ENCODE results near the gene CHRM4. TPM values are rescaled to one million over a fixed set of nuclear protein-coding genes. Genes with fewer than 3 reads are reported as not detected.

Gene CHRM4
- total RNA-seq, 1 experiment from 2014 or later, result not detected

DNA sequence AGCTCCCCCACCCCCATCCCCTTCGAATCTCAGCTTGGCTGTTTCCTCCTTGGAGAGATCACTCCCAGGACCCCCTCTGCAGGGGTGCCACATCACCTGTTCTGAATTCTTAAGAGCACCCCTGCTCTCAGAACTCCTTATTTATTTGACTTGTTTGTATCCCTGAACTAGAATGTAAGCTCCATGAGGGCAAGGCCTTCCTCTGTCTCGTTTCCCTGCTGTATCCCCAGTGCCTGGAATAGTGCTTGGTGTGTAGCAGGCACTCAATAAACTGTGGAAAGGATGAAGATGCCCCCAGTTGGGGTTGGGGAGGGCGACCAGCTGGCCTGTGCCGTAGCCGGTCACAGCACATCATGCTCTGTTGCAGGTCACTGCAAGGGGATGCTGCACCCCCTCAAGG lies 13.7 kb downstream of the CHRM4 start:
- no peaks in the 10 kb centered on the region for H3K9me3 Mint-ChIP-seq (ENCODE audit: low read depth, unreplicated experiment)
- CTCF ChIA-PET, result interaction anchor here (1.1 to 1.5 kb wide), 2 partner anchors 14 to 16 kb away, joined by 4 read pairs; partner anchors contain the start of gene CHRM4
- intact Hi-C loops (cut with micrococcal nuclease; ENCODE audit: unreplicated experiment), result no loop called here
- no peaks in the 10 kb centered on the region for H3K27me3 Mint-ChIP-seq (ENCODE audit: unreplicated experiment)
- no peak overlapping the region for H3K4me3 Mint-ChIP-seq (ENCODE audit: low read depth, unreplicated experiment)
- no peaks in the 10 kb centered on the region for H3K4me1 Mint-ChIP-seq (ENCODE audit: low read depth, unreplicated experiment)
- TF ChIP-seq, protein P1, sequence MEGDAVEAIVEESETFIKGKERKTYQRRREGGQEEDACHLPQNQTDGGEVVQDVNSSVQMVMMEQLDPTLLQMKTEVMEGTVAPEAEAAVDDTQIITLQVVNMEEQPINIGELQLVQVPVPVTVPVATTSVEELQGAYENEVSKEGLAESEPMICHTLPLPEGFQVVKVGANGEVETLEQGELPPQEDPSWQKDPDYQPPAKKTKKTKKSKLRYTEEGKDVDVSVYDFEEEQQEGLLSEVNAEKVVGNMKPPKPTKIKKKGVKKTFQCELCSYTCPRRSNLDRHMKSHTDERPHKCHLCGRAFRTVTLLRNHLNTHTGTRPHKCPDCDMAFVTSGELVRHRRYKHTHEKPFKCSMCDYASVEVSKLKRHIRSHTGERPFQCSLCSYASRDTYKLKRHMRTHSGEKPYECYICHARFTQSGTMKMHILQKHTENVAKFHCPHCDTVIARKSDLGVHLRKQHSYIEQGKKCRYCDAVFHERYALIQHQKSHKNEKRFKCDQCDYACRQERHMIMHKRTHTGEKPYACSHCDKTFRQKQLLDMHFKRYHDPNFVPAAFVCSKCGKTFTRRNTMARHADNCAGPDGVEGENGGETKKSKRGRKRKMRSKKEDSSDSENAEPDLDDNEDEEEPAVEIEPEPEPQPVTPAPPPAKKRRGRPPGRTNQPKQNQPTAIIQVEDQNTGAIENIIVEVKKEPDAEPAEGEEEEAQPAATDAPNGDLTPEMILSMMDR (IDR thresholded peaks at IDR 0.05; ENCODE audit: unreplicated experiment), result no peak
- H3K36me3 Mint-ChIP-seq (ENCODE audit: insufficient read depth, unreplicated experiment), result peaks cover 33% of the 10 kb centered on the region
- no peak overlapping the region for H3K27ac Mint-ChIP-seq (ENCODE audit: unreplicated experiment)
- no TSS peak for BruUV-seq (replicated peaks)
- DNase-seq, result no peak

DNA sequence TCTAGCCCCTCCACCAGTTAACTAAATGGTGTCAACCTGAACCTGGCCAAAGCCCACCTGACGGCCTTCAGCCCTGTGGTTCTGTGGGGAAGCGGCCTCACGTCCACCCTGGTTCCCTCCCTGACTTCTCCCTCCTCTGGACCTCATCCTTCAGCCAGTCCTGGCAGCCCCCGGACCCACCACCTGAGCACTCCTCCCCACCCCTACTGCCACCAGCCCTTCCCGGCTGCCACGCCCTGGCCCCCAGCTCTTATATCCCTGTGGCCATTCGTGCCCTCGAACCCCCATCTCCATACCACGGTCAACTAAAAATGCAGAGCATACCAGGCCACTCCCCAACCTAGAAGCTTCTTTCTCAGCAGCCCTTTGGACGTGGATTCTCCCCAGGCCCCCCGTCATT lies 14.3 kb downstream of the CHRM4 start:
- H3K4me3 Mint-ChIP-seq (ENCODE audit: low read depth, unreplicated experiment), result no peak overlapping the region
- no TSS peak for BruUV-seq (replicated peaks)
- H3K9me3 Mint-ChIP-seq (ENCODE audit: low read depth, unreplicated experiment), result no peaks in the 10 kb centered on the region
- no peak for DNase-seq
- intact Hi-C loops (cut with micrococcal nuclease; ENCODE audit: unreplicated experiment), result no loop called here
- no peaks in the 10 kb centered on the region for H3K27me3 Mint-ChIP-seq (ENCODE audit: unreplicated experiment)
- CTCF ChIA-PET, result interaction anchor here (1.1 kb wide), 1 partner anchor 16 kb away, joined by 4 read pairs; no protein-coding TSS in a partner anchor
- H3K4me1 Mint-ChIP-seq (ENCODE audit: low read depth, unreplicated experiment), result no peaks in the 10 kb centered on the region
- H3K36me3 Mint-ChIP-seq (ENCODE audit: insufficient read depth, unreplicated experiment), result peaks cover 37% of the 10 kb centered on the region
- TF ChIP-seq, protein P1 (IDR thresholded peaks at IDR 0.05; ENCODE audit: unreplicated experiment), result no peak
- H3K27ac Mint-ChIP-seq (ENCODE audit: unreplicated experiment), result no peak overlapping the region

DNA sequence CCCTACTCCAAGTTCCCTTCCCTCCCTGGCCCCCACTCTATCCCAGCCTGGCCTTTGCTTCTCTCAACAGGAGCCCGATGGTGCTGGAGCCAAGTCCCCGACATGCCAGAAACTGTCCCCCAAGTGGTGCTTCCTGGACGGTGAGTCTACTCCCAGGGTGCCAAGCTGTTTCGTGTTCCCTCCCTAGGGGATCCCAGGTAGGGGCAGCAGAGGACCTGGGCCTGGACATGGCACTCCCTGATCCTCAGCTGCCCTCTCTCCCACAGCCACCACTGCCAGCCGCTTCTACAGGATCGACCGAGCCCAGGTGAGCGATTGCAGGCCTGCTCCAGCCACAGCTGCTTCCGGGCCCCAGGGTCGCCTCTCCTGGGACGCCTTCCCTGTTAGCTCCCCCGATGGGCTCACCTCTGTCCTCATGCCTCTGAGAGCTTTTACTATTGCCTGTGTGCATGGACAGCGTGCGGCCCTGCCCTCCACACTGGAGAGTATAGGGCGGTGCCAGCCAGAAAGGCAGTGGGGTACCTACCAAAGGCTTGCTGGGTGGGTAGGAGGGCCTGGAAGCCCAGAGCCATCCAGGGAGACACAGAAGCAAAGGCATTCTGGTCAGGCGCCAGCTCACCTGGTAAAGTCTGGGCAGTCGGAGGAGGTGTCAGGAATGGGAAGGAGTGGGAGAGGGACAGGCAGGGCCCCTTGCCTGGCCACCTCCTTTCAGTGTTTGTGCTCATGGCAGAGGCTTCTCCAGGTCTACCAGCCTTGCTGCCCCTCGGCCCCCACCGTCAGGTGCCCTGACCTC lies 15.1 kb downstream of the CHRM4 start:
- H3K4me3 Mint-ChIP-seq (ENCODE audit: low read depth, unreplicated experiment), result no peak overlapping the region
- BruUV-seq (replicated peaks), result no TSS peak
- H3K27me3 Mint-ChIP-seq (ENCODE audit: unreplicated experiment), result no peaks in the 10 kb centered on the region
- no peak for DNase-seq
- CTCF ChIA-PET, result interaction anchor here (1.1 kb wide), 1 partner anchor 15 kb away, joined by 4 read pairs; no protein-coding TSS in a partner anchor
- intact Hi-C loops (cut with micrococcal nuclease; ENCODE audit: unreplicated experiment), result no loop called here
- H3K36me3 Mint-ChIP-seq (ENCODE audit: insufficient read depth, unreplicated experiment), result peaks cover 35% of the 10 kb centered on the region
- no peak overlapping the region for H3K27ac Mint-ChIP-seq (ENCODE audit: unreplicated experiment)
- no peaks in the 10 kb centered on the region for H3K4me1 Mint-ChIP-seq (ENCODE audit: low read depth, unreplicated experiment)
- no peaks in the 10 kb centered on the region for H3K9me3 Mint-ChIP-seq (ENCODE audit: low read depth, unreplicated experiment)
- TF ChIP-seq, protein P1 (IDR thresholded peaks at IDR 0.05; ENCODE audit: unreplicated experiment), result no peak

DNA sequence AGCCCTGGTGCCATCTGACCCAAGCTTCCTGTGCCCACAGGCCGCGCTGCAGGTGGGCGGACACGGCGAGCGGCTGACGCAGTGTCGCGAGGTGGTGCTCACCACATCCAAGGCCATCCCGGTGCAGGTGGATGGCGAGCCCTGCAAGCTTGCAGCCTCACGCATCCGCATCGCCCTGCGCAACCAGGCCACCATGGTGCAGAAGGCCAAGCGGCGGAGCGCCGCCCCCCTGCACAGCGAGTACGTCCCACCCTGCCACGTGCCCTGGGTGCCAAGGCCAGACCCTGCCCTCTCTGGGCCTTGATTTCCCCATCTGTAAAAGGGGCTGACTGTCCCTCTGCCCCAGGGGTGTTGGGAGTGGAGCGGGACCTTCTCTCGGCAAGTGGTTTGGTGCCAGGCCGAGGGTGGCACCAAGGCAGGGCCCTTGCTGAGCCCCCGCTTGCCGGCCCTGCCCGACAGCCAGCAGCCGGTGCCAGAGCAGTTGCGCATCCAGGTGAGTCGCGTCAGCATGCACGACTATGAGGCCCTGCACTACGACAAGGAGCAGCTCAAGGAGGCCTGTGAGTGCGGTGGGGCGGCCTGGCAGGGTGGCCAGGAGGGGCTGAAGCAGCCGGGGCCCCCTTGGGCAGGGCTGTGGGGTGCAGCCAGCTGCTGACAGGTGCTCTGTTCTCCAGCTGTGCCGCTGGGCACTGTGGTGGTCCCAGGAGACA lies 16.0 kb downstream of the CHRM4 start:
- TF ChIP-seq, protein P1 (IDR thresholded peaks at IDR 0.05; ENCODE audit: unreplicated experiment), result no peak
- no peak overlapping the region for H3K27ac Mint-ChIP-seq (ENCODE audit: unreplicated experiment)
- H3K4me3 Mint-ChIP-seq (ENCODE audit: low read depth, unreplicated experiment), result no peak overlapping the region
- H3K9me3 Mint-ChIP-seq (ENCODE audit: low read depth, unreplicated experiment), result no peaks in the 10 kb centered on the region
- BruUV-seq (replicated peaks), result no TSS peak
- intact Hi-C loops (cut with micrococcal nuclease; ENCODE audit: unreplicated experiment), result no loop called here
- no peak for DNase-seq
- CTCF ChIA-PET, result no interaction called here
- H3K4me1 Mint-ChIP-seq (ENCODE audit: low read depth, unreplicated experiment), result no peaks in the 10 kb centered on the region
- H3K36me3 Mint-ChIP-seq (ENCODE audit: insufficient read depth, unreplicated experiment), result peaks cover 29% of the 10 kb centered on the region
- H3K27me3 Mint-ChIP-seq (ENCODE audit: unreplicated experiment), result no peaks in the 10 kb centered on the region
